Stomach (tissue), 9 donors: ENCODE results near the gene TNS1. TPM values are rescaled to one million over a fixed set of nuclear protein-coding genes. Genes with fewer than 3 reads are reported as not detected.

Experiments used
- DNase-seq, 2 donors: peaks; one replicate each; pipeline versions ENCODE4 v3.0.0 to v3.0.0-alpha.2; 2013 to 2019
- H3K27ac ChIP-seq, 5 donors: fragments of 200-600 bp in 4 of 5; sonication (generic) in 4 of 5; one replicate each; pipeline ENCODE4 v1.5.1; 2013 to 2019; ENCODE audit warnings: mild to moderate bottlenecking in 1 of 5, moderate library complexity in 1 of 5
- H3K27me3 ChIP-seq, 3 donors: fragments of 200-600 bp; sonication (generic); one replicate each; pipeline ENCODE4 v1.5.1; 2017 to 2019; ENCODE audit warnings: mixed run types in 1 of 3
- H3K36me3 ChIP-seq, 4 donors: fragments of 200-600 bp; sonication (generic); 1 replicate in 3 of 4; 2 replicates in 1 of 4; pipeline ENCODE4 v1.5.1; 2016 to 2019
- H3K4me1 ChIP-seq, 4 donors: fragments of 200-600 bp; sonication (generic); one replicate each; pipeline ENCODE4 v1.5.1; 2016 to 2019
- H3K4me3 ChIP-seq, 4 donors: fragments of 200-600 bp; sonication (generic) in 3 of 4; one replicate each; pipeline ENCODE4 v1.5.1; 2016 to 2019; ENCODE audit warnings: mild to moderate bottlenecking in 1 of 4
- H3K9me3 ChIP-seq, 4 donors: fragments of 200-600 bp; sonication (generic); one replicate each; pipeline ENCODE4 v1.5.1; 2016 to 2019
- EP300 ChIP-seq: sonication (generic); formaldehyde crosslinking; IDR thresholded peaks from one replicate; pipeline ENCODE4 v1.6.1; 2017; ENCODE audit warnings: antibody characterized with exemption
- POLR2A ChIP-seq, 4 donors: fragments of 450-650 bp; IDR thresholded peaks; one replicate each; pipeline ENCODE4 v1.6.1; 2016; ENCODE audit warnings: antibody characterized with exemption in 4 of 4, control low read depth in 2 of 4, mild to moderate bottlenecking in 1 of 4, moderate library complexity in 1 of 4
- POLR2AphosphoS5 ChIP-seq, 3 donors: sonication (generic); formaldehyde crosslinking; IDR thresholded peaks; one replicate each; pipeline ENCODE4 v1.6.1; 2016; ENCODE audit warnings: antibody characterized with exemption in 3 of 3
- WGBS, 5 donors: extraction: QIAGEN DNeasy Blood & Tissue Kit in 3 of 5; methylation state at CpG; one replicate each; pipeline versions ENCODE4 v1.1.5 to v1.1.7; 2013 to 2018; 5-methylcytosine and 5-hydroxymethylcytosine counted together
- intact Hi-C: fragments of 100-400 bp; cut with DNase I; formaldehyde crosslinking; loops from one replicate; pipeline ENCODE4 v1.15.1; 2023; ENCODE audit warnings: low total_unique reads
- polyA plus RNA-seq, 3 donors: library from polyadenylated mRNA; stranded (reverse); fragments of 200-250 nt; gene quantifications; one replicate each; pipeline ENCODE4 v1.2.3, GENCODE V29; 2013
- total RNA-seq, 5 donors: library from RNA; depleted of rRNA; stranded (reverse); fragments of >200 nt; gene quantifications; one replicate each; pipeline versions ENCODE4 v1.1.0 to v1.2.3, GENCODE V29; 2014 to 2016
- TF ChIP-seq, protein P1 (sequence below), 7 experiments: fragments of 450-650 bp in 4 of 7; fragments of 200-600 bp in 3 of 7; sonication (generic) in 3 of 7; IDR thresholded peaks; one replicate each; pipeline ENCODE4 v1.5.1; 2016 to 2019; ENCODE audit warnings: antibody characterized with exemption in 7 of 7, control low read depth in 2 of 7, mild to moderate bottlenecking in 1 of 7
- donor health status: healthy with polysubstance abuse.
- donor health status: Bipolar disorder and iron deficiency.
- donor health status: healthy.

TNS1 gene
- total and polyA plus RNA-seq, 8 donors: 18.5 to 682 (median 160) TPM

- Histone ChIP-seq H3K36me3 (peaks cover 17 to 64% (median 49%) of the 10 kb centered on the region in 4 donors), H3K27me3 (no peaks in the 10 kb centered on the region), H3K4me3 (no peak overlapping the region), H3K4me1 (peaks cover 1 to 79% (median 36%) of the 10 kb centered on the region in 4 donors), H3K9me3 (no peaks in the 10 kb centered on the region), H3K27ac (peak overlapping the region in 2 of 5 donors; percentile 65 to 81)
- 62 to 76% (median 67%) methylated on average over 4 of the region's 4 CpGs for WGBS, 5 donors
- TF ChIP-seq, protein P1, sequence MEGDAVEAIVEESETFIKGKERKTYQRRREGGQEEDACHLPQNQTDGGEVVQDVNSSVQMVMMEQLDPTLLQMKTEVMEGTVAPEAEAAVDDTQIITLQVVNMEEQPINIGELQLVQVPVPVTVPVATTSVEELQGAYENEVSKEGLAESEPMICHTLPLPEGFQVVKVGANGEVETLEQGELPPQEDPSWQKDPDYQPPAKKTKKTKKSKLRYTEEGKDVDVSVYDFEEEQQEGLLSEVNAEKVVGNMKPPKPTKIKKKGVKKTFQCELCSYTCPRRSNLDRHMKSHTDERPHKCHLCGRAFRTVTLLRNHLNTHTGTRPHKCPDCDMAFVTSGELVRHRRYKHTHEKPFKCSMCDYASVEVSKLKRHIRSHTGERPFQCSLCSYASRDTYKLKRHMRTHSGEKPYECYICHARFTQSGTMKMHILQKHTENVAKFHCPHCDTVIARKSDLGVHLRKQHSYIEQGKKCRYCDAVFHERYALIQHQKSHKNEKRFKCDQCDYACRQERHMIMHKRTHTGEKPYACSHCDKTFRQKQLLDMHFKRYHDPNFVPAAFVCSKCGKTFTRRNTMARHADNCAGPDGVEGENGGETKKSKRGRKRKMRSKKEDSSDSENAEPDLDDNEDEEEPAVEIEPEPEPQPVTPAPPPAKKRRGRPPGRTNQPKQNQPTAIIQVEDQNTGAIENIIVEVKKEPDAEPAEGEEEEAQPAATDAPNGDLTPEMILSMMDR (IDR thresholded peaks at IDR 0.05): no peak
- TF ChIP-seq EP300: no peak
- no peak for TF ChIP-seq POLR2A (IDR thresholded peaks at IDR 0.05)
- TF ChIP-seq POLR2AphosphoS5 (IDR thresholded peaks at IDR 0.05): no peak
- intact Hi-C loops: no loop called here
- no peak for DNase-seq
Measured at GRCh38 chr2:217802266-217802665, 200.5 kb downstream of the TNS1 start.

GRCh38 chr2:217801711-217802110, 201.1 kb downstream of the TNS1 start:
- TF ChIP-seq EP300: no peak
- no peak for TF ChIP-seq POLR2A (IDR thresholded peaks at IDR 0.05)
- TF ChIP-seq, protein P1 (IDR thresholded peaks at IDR 0.05): no peak
- no peak for TF ChIP-seq POLR2AphosphoS5 (IDR thresholded peaks at IDR 0.05)

GRCh38 chr2:217801115-217801531, 201.7 kb downstream of the TNS1 start:
- intact Hi-C loops: no loop called here
- Histone ChIP-seq H3K27ac (peak overlapping the region in 3 of 5 donors; percentile 28 to 81 (median 65)), H3K27me3 (no peaks in the 10 kb centered on the region), H3K4me3 (no peak overlapping the region), H3K4me1 (peaks cover 0 to 68% (median 27%) of the 10 kb centered on the region in 4 donors), H3K9me3 (no peaks in the 10 kb centered on the region), H3K36me3 (peaks cover 17 to 52% (median 38%) of the 10 kb centered on the region in 4 donors)
- 55 to 64% (median 56%) methylated on average over 11 of the region's 11 CpGs for WGBS, 5 donors
- TF ChIP-seq, protein P1 (IDR thresholded peaks at IDR 0.05): no peak
- TF ChIP-seq EP300 (no peak), POLR2A (IDR thresholded peaks at IDR 0.05) (no peak), POLR2AphosphoS5 (IDR thresholded peaks at IDR 0.05) (no peak)
- DNase-seq: peak in 1 of 2 donors; percentile 37

More at GRCh38 chr2:217801711-217802110, 201.1 kb downstream of the TNS1 start:
- Histone ChIP-seq H3K9me3 (no peaks in the 10 kb centered on the region), H3K4me3 (no peak overlapping the region), H3K4me1 (peaks cover 0 to 74% (median 30%) of the 10 kb centered on the region in 4 donors), H3K27ac (peak overlapping the region in 3 of 5 donors; percentile 28 to 81 (median 65)), H3K27me3 (no peaks in the 10 kb centered on the region), H3K36me3 (peaks cover 17 to 58% (median 44%) of the 10 kb centered on the region in 4 donors)
- intact Hi-C loops: no loop called here
- WGBS, 5 donors: 54 to 77% (median 72%) methylated on average over 8 of the region's 8 CpGs
- no peak for DNase-seq

GRCh38 chr2:217800433-217801114, 202.2 kb downstream of the TNS1 start:
- 75 to 88% (median 87%) methylated on average over 10 of the region's 10 CpGs for WGBS, 5 donors
- intact Hi-C loops: no loop called here
- peak overlapping the region in 3 of 5 donors; percentile 28 to 81 (median 65) for H3K27ac ChIP-seq

More at GRCh38 chr2:217800433-217801114, 202.2 kb downstream of the TNS1 start:
- DNase-seq: no peak
- H3K4me3 ChIP-seq: no peak overlapping the region
- no peaks in the 10 kb centered on the region for H3K9me3 ChIP-seq
- TF ChIP-seq POLR2AphosphoS5 (IDR thresholded peaks at IDR 0.05) (no peak), EP300 (no peak)
- TF ChIP-seq, protein P1 (IDR thresholded peaks at IDR 0.05): no peak
- no peaks in the 10 kb centered on the region for H3K27me3 ChIP-seq
- H3K4me1 ChIP-seq: peaks cover 0 to 63% (median 25%) of the 10 kb centered on the region in 4 donors
- peaks cover 17 to 48% (median 37%) of the 10 kb centered on the region in 4 donors for H3K36me3 ChIP-seq
